Mesothelial cell of epicardium (in vitro differentiated cells): ENCODE results near the gene TMEM151A. TPM values are rescaled to one million over a fixed set of nuclear protein-coding genes. Genes with fewer than 3 reads are reported as not detected.
A peak's percentile ranks its signal among the peaks of the same experiment; 100 is the strongest.

Experiments used
- DNase-seq, 2 experiments: peaks; one replicate each; pipeline ENCODE4 v3.0.0; 2021; ENCODE audit warnings: low spot score in 2 of 2; ENCODE audit not compliant: unreplicated experiment in 2 of 2
- H3K27ac Mint-ChIP-seq: 2 replicates; pipeline ENCODE4 v1.8.0; 2021; ENCODE audit warnings: mixed read lengths
- H3K27me3 Mint-ChIP-seq: 2 replicates; pipeline ENCODE4 v1.8.0; 2021; ENCODE audit warnings: low read depth, mixed read lengths
- H3K36me3 Mint-ChIP-seq: 2 replicates; pipeline ENCODE4 v1.8.0; 2021; ENCODE audit warnings: mixed read lengths
- H3K4me1 Mint-ChIP-seq: 2 replicates; pipeline ENCODE4 v1.8.0; 2021; ENCODE audit warnings: mixed read lengths
- H3K4me3 Mint-ChIP-seq: 2 replicates; pipeline ENCODE4 v1.8.0; 2021; ENCODE audit warnings: mild to moderate bottlenecking, moderate library complexity, mixed read lengths
- H3K9me3 Mint-ChIP-seq: 2 replicates; pipeline ENCODE4 v1.8.0; 2021; ENCODE audit warnings: mixed read lengths
- total RNA-seq: library from RNA; stranded (reverse); gene quantifications from 3 replicates; pipeline ENCODE4 v1.2.1, GENCODE V29; 2021
- TF ChIP-seq, protein P1 (sequence below): fragments of 200-600 bp; sonication (generic); IDR thresholded peaks from one replicate; pipeline ENCODE4 v1.5.0; 2021; ENCODE audit warnings: antibody characterized with exemption; ENCODE audit not compliant: unreplicated experiment

The TMEM151A gene
- total RNA-seq, 1 donor from 2014 or later = 1.3 TPM

DNA sequence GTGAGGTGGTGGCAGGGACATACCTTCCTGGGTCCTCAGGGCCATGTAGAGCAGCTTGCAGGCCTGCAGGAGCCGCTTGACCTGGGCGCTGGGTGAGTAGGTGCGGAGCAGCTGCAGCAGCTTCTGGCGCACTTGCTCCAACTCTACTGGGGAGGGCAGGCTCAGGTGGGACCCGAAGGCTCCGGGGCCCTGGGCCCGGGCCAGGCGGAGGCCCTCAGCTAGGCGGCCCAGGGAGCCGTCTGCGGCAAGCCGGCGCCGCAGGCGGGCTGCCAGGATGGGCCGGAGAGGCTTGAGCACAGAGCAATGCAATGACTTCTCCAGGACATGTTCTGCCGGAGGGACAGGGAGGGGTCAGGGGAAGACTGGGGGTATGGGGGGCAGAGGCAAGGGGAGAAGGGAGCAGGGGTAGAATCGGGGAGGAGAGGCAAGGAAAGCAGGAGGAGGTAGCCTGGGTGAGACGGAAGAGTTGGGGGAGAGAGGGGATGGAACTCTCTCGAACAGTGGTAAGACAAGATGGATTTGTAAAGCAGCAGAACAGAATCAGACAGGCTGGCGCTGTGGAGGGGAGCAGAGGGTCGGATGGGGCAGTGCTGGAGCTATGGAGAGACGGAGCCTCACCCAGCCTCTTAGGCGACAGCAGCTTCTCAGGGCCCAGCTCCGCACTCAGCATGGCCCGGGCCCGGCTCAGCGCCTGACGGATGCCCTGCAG lies 42.4 kb downstream of the TMEM151A start:
- Mint-ChIP-seq H3K4me3 (no peak overlapping the region), H3K4me1 (peaks cover 15% of the 10 kb centered on the region), H3K27ac (no peak overlapping the region), H3K36me3 (no peaks in the 10 kb centered on the region), H3K27me3 (peaks cover 7% of the 10 kb centered on the region), H3K9me3 (no peaks in the 10 kb centered on the region)
- no peak for DNase-seq
- TF ChIP-seq, protein P1, sequence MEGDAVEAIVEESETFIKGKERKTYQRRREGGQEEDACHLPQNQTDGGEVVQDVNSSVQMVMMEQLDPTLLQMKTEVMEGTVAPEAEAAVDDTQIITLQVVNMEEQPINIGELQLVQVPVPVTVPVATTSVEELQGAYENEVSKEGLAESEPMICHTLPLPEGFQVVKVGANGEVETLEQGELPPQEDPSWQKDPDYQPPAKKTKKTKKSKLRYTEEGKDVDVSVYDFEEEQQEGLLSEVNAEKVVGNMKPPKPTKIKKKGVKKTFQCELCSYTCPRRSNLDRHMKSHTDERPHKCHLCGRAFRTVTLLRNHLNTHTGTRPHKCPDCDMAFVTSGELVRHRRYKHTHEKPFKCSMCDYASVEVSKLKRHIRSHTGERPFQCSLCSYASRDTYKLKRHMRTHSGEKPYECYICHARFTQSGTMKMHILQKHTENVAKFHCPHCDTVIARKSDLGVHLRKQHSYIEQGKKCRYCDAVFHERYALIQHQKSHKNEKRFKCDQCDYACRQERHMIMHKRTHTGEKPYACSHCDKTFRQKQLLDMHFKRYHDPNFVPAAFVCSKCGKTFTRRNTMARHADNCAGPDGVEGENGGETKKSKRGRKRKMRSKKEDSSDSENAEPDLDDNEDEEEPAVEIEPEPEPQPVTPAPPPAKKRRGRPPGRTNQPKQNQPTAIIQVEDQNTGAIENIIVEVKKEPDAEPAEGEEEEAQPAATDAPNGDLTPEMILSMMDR = no peak

DNA sequence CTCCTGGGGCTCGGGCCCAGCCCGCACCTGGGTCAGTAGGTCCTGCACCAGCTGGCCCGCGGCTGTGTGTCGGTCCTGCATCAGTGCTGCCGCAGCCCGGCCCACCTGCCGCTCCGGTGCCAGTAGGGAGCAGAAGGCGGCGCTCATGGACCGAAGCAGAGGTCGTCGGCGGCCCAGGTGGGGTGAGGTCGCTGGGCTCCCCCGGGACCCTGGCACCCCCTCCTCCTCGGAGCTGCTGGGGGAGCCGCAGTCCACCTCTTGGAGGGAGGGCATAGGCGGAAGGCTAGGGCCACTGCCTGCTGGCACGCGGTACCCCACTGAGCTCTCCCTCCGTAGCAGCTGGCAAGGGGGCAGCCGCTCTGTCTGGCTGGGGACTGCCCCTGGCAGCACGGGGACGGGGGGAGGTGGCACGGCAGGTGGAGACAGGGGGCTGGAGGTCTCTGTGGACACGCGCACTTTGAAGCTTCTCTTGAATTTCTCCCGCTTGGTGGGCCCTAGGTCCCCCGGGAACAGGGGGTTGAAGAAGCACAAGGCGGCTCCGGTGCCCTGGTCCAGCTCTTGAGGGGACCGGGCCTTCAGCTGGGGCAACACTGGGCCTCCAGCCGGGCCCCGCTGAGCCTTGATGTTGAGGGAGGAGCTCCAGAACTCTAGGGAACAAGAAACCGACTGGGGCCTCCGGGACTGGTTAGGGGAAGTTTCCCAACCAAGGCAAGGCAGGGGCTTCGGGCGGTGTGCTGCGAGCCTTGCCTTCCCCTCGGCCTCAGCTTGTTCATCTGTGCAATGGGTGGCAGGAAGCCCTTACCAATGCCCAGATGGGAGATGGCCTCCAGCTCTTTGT lies 43.1 kb downstream of the TMEM151A start:
- H3K4me1 Mint-ChIP-seq = peaks cover 15% of the 10 kb centered on the region

DNA sequence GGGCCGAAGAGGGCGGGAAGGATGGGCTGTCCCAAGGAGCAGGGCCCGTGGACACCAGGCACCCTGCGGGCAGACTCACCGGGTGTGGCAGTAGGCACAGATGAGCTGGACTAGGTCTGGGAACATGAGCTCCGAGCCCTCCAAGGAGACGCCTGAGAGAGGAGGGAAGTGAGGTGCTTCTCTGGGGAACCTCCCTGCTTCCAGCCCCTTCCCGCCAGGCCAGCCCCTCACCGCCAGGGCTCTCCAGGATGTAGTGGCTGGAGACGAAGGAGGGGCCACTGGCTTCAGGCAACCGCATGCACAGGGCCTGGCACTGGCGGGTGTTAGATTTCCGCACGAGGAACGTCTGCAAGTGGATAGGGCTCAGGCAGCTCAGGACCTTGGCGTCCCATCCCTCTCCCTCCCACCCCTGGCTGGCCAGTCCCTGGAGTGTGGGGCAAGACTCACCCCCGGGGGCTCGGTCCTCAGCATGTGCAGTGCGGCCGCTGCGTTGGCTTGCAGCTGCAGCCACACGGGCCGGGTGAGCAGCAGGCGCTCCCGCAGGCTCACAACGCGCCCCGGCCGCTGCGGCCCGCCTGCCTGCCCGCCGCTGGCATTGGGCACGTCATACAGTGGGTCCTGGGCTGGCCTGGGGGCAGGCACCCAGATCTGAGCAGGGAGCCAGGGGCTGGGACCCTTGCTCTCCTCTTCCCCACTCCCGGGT lies 44.0 kb downstream of the TMEM151A start:
- Mint-ChIP-seq H3K27me3 (peaks cover 7% of the 10 kb centered on the region), H3K27ac (peak overlapping the region; percentile 94), H3K36me3 (peaks cover 2% of the 10 kb centered on the region), H3K4me1 (peaks cover 15% of the 10 kb centered on the region), H3K4me3 (peak overlapping the region; percentile 93), H3K9me3 (no peaks in the 10 kb centered on the region)
- DNase-seq = no peak
- TF ChIP-seq, protein P1 = no peak

More for the DNA sequence above, 43.1 kb downstream of the TMEM151A start:
- Mint-ChIP-seq H3K4me3 (peak overlapping the region; percentile 64), H3K9me3 (no peaks in the 10 kb centered on the region), H3K36me3 (no peaks in the 10 kb centered on the region), H3K27ac (no peak overlapping the region), H3K27me3 (peaks cover 7% of the 10 kb centered on the region)
- TF ChIP-seq, protein P1 = no peak
- no peak for DNase-seq

DNA sequence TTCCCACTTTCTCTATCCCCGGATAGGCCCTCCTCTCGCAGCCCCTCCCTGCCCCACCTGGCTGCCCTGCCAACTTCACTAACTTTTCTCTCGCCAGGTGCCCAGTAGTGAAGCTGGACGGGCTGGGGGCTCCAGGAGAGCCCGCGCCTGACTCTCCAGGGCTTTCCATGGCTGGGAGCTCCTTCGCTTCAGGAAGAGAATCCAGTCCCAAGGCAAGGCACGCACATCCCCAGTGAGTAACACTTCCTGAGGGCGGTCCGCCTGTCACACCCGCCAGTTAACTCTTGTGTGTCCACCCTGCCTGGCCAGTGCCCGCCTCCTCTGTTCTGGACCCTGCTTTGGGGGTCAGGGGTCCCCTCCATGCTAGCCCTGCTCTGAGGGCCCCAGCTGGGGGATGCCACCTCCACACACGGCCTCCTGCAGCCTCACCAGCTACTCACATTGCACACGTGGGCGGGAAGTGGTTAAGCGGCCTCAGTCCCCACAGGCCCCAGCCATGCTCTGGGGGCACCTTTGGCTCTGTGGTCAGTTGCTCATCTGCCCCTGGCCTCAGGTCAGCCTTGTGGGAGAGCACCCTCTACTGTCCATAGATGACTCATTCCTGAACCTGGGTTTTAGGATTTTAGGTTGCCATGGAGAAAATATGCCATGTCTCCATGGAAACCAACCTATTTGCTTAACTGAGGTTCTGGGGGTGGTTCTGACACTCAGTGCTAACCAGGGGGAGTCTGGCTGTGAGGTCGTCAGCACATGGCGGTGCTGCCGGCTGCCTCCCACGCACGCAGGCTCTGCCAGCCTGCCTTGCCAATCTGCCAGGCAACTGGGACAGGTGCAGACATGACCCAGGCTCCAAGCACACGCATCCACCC lies 44.8 kb downstream of the TMEM151A start, which contains the start of gene RIN1:
Gene RIN1 (minus strand): TSS at position 201 of the 869 bp plus-strand sequence. CDS start 32 bp downstream, at position 169.
- no peaks in the 10 kb centered on the region for H3K9me3 Mint-ChIP-seq
- no peak for DNase-seq
- H3K27me3 Mint-ChIP-seq = peaks cover 7% of the 10 kb centered on the region
- peak within 1 kb of the TSS; percentile 93 for H3K4me3 Mint-ChIP-seq
- H3K27ac Mint-ChIP-seq = peak within 1 kb of the TSS; percentile 94
- peaks cover 2% of the 10 kb centered on the region for H3K36me3 Mint-ChIP-seq
- TF ChIP-seq, protein P1 = no peak
- peaks cover 15% of the 10 kb centered on the region for H3K4me1 Mint-ChIP-seq
